HG02884 (cell line): ENCODE results near the gene OLAH.

Experiments
- ATAC-seq: cut with Tn5 transposase; IDR thresholded peaks from one replicate; pipeline ENCODE4 v1.9.1; 2021; ENCODE audit warnings: mild to moderate bottlenecking, moderate library complexity; ENCODE audit not compliant: unreplicated experiment

Gene OLAH

DNA sequence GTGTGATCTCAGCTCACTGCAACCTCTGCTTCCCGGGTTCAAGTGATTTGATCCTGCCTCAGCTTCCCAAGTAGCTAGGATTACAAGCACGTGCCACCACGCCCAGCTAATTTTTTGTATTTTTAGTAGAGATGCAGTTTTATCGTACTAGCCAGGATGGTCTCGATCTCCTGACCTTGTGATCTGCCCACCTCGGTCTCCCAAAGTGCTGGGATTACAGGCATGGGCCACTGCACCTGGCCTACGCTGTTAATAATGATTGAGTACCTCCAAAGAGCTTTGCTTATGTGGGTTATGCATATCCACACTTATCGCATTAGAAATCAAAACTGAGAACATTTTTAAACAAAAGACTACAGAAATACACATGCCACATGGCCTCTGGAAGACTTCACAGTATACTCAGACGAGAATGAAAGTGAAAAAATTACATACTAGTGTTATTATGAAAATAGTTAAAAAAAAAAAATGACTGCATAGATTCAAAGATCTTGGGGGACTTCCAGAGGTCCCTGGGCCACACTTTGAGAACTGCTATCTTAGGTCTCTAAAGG, 78.8 kb downstream of the OLAH start:
- ATAC-seq = peak; percentile 84
